ENCODE data around the gene TAP1. TPM values are rescaled to one million over a fixed set of nuclear protein-coding genes. Genes with fewer than 3 reads are reported as not detected.

TAP1 gene
- total and polyA plus RNA-seq, 10 of the 15 experiments (the other 5 are each of a cell fraction or from before 2014, with no cell fraction given) = 33.4 to 249 (median 169) TPM

DNA sequence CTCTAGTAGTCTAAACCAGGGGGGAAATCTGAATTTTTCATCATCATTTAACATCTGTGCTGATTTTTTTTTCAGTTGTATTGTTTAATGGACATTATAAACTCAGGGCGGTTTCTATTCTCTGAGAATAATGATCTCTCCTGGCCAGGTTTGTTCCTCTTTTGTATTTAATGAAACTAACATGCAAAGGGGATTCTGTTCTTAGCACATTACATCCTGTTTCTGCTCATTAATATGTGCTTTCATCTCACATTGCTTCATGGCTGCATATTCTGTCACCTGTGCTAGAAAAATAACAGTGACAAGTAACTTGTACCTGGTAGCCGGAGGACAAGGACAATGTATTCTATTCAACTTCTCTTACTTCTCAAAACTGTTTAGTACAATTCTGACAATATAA is 37.5 kb downstream of the TAP1 start (continued):
- peak; percentile 16; the same call in 1 of the 2 replicates for TF ChIP-seq CREM (IDR thresholded peaks at IDR 0.05; ENCODE audit: low read depth)
- 0 out of 4 replicates have a peak, but pooled peaks of 1 of the 2 experiments have one; percentile 14 for TF ChIP-seq CEBPB (IDR thresholded peaks at IDR 0.05; ENCODE audit: borderline replicate concordance in 1 of 2, low read depth in 2 of 2, low read length in 2 of 2)
- TF ChIP-seq POLR2AphosphoS2 (IDR thresholded peaks at IDR 0.05; ENCODE audit: low read depth, low read length) = no peak
- TF ChIP-seq HDGF (IDR thresholded peaks at IDR 0.05) = no peak
- TF ChIP-seq SMARCA5 (IDR thresholded peaks at IDR 0.05) = no peak
- 0 out of 2 replicates have a peak, but pooled peaks have one; percentile 5 for TF ChIP-seq BMI1 (IDR thresholded peaks at IDR 0.05; ENCODE audit: borderline replicate concordance)
- TF ChIP-seq TCF12 (IDR thresholded peaks at IDR 0.05; ENCODE audit: low read depth, low read length) = no peak

DNA sequence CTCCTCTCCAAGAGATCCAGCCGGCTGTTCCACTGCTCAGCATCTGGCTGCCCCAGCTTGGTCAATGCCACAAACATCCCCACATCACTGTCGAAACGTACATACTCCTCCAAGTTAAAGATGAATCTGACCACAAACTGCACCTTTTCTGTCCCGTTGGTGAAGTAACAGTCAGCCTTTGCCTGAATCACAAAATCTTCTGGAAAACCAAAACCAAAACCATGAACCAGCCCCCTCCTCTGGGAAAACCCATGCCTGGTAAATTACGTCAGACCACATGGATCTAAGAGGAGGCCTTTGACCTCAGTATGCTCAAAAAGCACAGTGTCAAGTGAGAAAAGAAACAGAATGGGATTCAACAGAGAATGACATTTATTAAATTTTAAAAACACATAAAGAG is 38.4 kb downstream of the TAP1 start:
- ChIA-PET POLR2A (interaction anchor here (3.0 kb wide), 1 partner anchor 30 kb away, joined by 10 read pairs; no protein-coding TSS in a partner anchor), CTCF (interaction anchor here (0.7 to 3.4 kb wide), 8 partner anchors 17 to 401 kb away, joined by 3 to 20 read pairs (median 3); partner anchors contain the start of gene TAP2), SMC1A (ENCODE audit: uncharacterized antibody, unreplicated experiment) (interaction anchor here (0.8 to 3.0 kb wide), 7 partner anchors 10 to 401 kb away, joined by 3 to 14 read pairs (median 4); partner anchors contain the start of gene TAP2), RAD21 (ENCODE audit: unreplicated experiment) (interaction anchor here (1.7 to 1.8 kb wide), 2 partner anchors 23 to 39 kb away, joined by 4 to 8 read pairs; partner anchors contain the start of genes PSMB9 and TAP2)
- H4K20me1 ChIP-seq (ENCODE audit: control insufficient read depth, insufficient read depth) = no peaks in the 10 kb centered on the region
- 18% methylated on average over 5 of the region's 5 CpGs for WGBS (ENCODE audit: insufficient coverage, insufficient replicate concordance, low lambda C conversion rate, missing lambda C conversion rate)
- ATAC-seq = peak; percentile 23
- H2AFZ ChIP-seq (ENCODE audit: control insufficient read depth, low read depth, low read length) = peak overlapping the region; percentile 49
- peak overlapping the region; percentile 89 for H3K9ac ChIP-seq (ENCODE audit: control insufficient read depth, insufficient read depth, low read length)
- no peak for FAIRE-seq
- no peak for DNase-seq (ENCODE audit: low read depth, low spot score)
- peaks cover 22% of the 10 kb centered on the region for H3K79me2 ChIP-seq (ENCODE audit: control insufficient read depth, insufficient read depth, low read length)
- no peaks in the 10 kb centered on the region for H3K9me3 ChIP-seq (replicated peaks; ENCODE audit: control insufficient read depth, insufficient read depth, low read length)
- peak overlapping the region; percentile 98 for H3K4me2 ChIP-seq (ENCODE audit: control insufficient read depth, insufficient read depth)
- intact Hi-C loops (cut with micrococcal nuclease; ENCODE audit: unreplicated experiment) = no loop called here
- peaks cover 1 to 9% of the 10 kb centered on the region in 2 experiments; a peak in 3 of 4 replicates for H3K36me3 ChIP-seq (ENCODE audit: control insufficient read depth in 2 of 2, insufficient read depth in 2 of 2, low read length in 1 of 2)
- H3K4me1 ChIP-seq (ENCODE audit: control insufficient read depth, insufficient read depth, low read length) = peaks cover 31% of the 10 kb centered on the region
- no peaks in the 10 kb centered on the region for H3K27me3 ChIP-seq (replicated peaks in 1 of 2; ENCODE audit: control insufficient read depth in 2 of 2, insufficient read depth in 2 of 2, low read length in 1 of 2)
- TF ChIP-seq JUNB (IDR thresholded peaks at IDR 0.05) = 0 out of 2 replicates have a peak, but pooled peaks have one; percentile 6
- no peak for TF ChIP-seq NBN (IDR thresholded peaks at IDR 0.05)
- TF ChIP-seq TCF12 (IDR thresholded peaks at IDR 0.05; ENCODE audit: low read depth, low read length) = no peak
- TF ChIP-seq ATF7 (IDR thresholded peaks at IDR 0.05; ENCODE audit: low read depth) = peak; percentile 66
- peak; percentile 31; the same call in 1 of the 2 replicates for TF ChIP-seq FOXM1 (IDR thresholded peaks at IDR 0.05; ENCODE audit: low read depth, low read length)
- no peak for TF ChIP-seq RCOR1 (conservative IDR thresholded peaks at IDR 0.05; ENCODE audit: low read depth, low read length)
- 0 out of 4 replicates have a peak, but pooled peaks of 1 of the 2 experiments have one; percentile 25 for TF ChIP-seq EP300 (IDR thresholded peaks at IDR 0.05; ENCODE audit: borderline replicate concordance in 1 of 2, control insufficient read depth in 1 of 2, low read depth in 2 of 2, low read length in 2 of 2)
- peak; percentile 26; the same call in 1 of the 2 replicates for TF ChIP-seq IKZF1 (conservative IDR thresholded peaks at IDR 0.05)
- TF ChIP-seq RUNX3 (IDR thresholded peaks at IDR 0.05; ENCODE audit: low read length) = peak; percentile 76
- TF ChIP-seq IKZF2 (IDR thresholded peaks at IDR 0.05) = peak; percentile 21 to 41; a peak in 2 of 4 replicates
- 0 out of 2 replicates have a peak, but pooled peaks have one; percentile 24 for TF ChIP-seq CBFB (IDR thresholded peaks at IDR 0.05; ENCODE audit: low read depth)
- TF ChIP-seq FOXK2 (IDR thresholded peaks at IDR 0.05) = no peak
- TF ChIP-seq IRF4 (IDR thresholded peaks at IDR 0.05; ENCODE audit: low read depth, low read length) = no peak
- peak; percentile 71 for TF ChIP-seq EED (IDR thresholded peaks at IDR 0.05; ENCODE audit: low read depth)
- H3K27ac ChIP-seq (ENCODE audit: control insufficient read depth, insufficient read depth) = peak overlapping the region; percentile 98
- in situ Hi-C loops (cut with MboI) = no loop called here
- peak overlapping the region; percentile 73 for H3K4me3 ChIP-seq
- BruUV-seq (replicated peaks) = no TSS peak
